OCI-LY3 (cell line): ENCODE data around the gene FAM50A.

Source experiments
- H2AFZ ChIP-seq: fragments of 200-600, 300-600 bp; shearing (Covaris generic); 2 replicates; pipeline ENCODE4 v1.6.0; 2014; ENCODE audit warnings: antibody characterized with exemption, low read depth, low read length
- H3K27ac ChIP-seq: fragments of 200-600, 300-600 bp; sonication (generic); 2 replicates; pipeline ENCODE4 v1.5.1; 2014; ENCODE audit warnings: mild to moderate bottlenecking, low read length, moderate library complexity, mixed read lengths
- H3K27me3 ChIP-seq: fragments of 200-600, 300-600 bp; sonication (generic); 2 replicates; pipeline ENCODE4 v1.6.1; 2014; ENCODE audit warnings: low read depth, low read length, mixed read lengths
- H3K36me3 ChIP-seq: fragments of 200-600, 300-600 bp; sonication (generic); replicated peaks from 2 replicates; pipeline ENCODE3; 2014; ENCODE audit warnings: low read depth, low read length, mixed read lengths
- H3K4me1 ChIP-seq: fragments of 300-600, 200-600 bp; sonication (generic); 2 replicates; pipeline ENCODE4 v1.6.1; 2014; ENCODE audit warnings: low read length, mixed read lengths
- H3K4me2 ChIP-seq: fragments of 200-600, 300-600 bp; sonication (generic); 2 replicates; pipeline ENCODE4 v1.6.1; 2014; ENCODE audit warnings: low read length, mixed read lengths
- H3K4me3 ChIP-seq: fragments of 300-600, 200-600 bp; sonication (generic); 2 replicates; pipeline ENCODE4 v1.5.1; 2014; ENCODE audit warnings: antibody characterized with exemption, mild to moderate bottlenecking, low read length, moderate library complexity
- H3K79me2 ChIP-seq: fragments of 300-600, 200-600 bp; shearing (Covaris generic); 2 replicates; pipeline ENCODE4 v1.6.1; 2014; ENCODE audit warnings: mild to moderate bottlenecking, low read length, mixed read lengths
- H3K9ac ChIP-seq: fragments of 300-600, 200-600 bp; shearing (Covaris generic); 2 replicates; pipeline ENCODE4 v1.6.0; 2014; ENCODE audit warnings: mild to moderate bottlenecking, low read length, moderate library complexity
- H3K9me3 ChIP-seq: fragments of 200-600, 300-600 bp; shearing (Covaris generic); 2 replicates; pipeline ENCODE4 v1.6.1; 2014; ENCODE audit warnings: low read length, mixed read lengths; ENCODE audit not compliant: insufficient read depth
- H4K20me1 ChIP-seq: fragments of 200-600, 300-600 bp; sonication (generic); 2 replicates; pipeline ENCODE4 v1.6.1; 2016; ENCODE audit warnings: low read length, mixed read lengths; ENCODE audit not compliant: insufficient read depth
- EZH2phosphoT487 ChIP-seq: fragments of 200-600 bp; shearing (Covaris generic); IDR thresholded peaks from 2 replicates; pipeline ENCODE4 v1.6.1; 2018; ENCODE audit warnings: antibody characterized with exemption, mixed run types, low read depth
- TF ChIP-seq, protein P1 (sequence below): fragments of 200-600, 300-600 bp; sonication (generic); IDR thresholded peaks from 2 replicates; pipeline ENCODE4 v1.5.1; 2014; ENCODE audit warnings: antibody characterized with exemption, low read length, low read depth

The FAM50A gene

DNA sequence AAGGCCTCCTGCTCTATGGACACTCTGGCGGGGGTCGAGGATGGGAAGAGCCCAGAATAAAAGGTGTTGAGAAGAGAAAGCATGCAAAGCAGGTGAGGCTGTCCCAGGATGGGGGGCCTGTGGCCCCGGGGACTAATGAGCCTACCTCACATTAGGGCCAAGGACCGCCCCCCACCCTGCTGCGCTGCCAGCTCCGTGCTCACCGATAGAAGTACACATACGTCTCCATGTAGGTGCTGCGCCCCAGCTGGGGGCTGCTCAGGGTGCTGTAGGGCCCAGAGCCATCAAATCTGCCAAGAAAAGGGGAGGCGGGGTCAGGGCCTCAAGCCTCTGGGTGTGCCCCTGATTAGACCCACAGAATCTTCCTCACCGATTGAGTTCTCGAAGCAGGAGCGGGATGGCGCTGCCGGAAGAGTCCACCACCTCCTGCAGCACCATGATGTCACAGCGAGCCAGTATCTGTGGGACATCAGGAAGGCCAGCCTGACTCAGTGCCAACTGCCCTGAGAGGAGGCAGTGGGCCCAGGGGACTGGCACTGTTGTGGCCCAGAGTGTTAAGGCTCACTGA lies 39.2 kb upstream of the FAM50A start:
- Histone ChIP-seq H3K36me3 (peaks cover 16% of the 10 kb centered on the region), H3K4me2 (no peak overlapping the region), H3K27me3 (no peaks in the 10 kb centered on the region), H4K20me1 (peaks cover 11% of the 10 kb centered on the region; the same call in 1 of the 2 replicates), H3K4me3 (no peak overlapping the region), H3K79me2 (peaks cover 4% of the 10 kb centered on the region), H3K4me1 (peaks cover 3% of the 10 kb centered on the region), H3K9me3 (no peaks in the 10 kb centered on the region), H2AFZ (no peak overlapping the region), H3K9ac (no peak overlapping the region), H3K27ac (no peak overlapping the region)
- TF ChIP-seq, protein P1, sequence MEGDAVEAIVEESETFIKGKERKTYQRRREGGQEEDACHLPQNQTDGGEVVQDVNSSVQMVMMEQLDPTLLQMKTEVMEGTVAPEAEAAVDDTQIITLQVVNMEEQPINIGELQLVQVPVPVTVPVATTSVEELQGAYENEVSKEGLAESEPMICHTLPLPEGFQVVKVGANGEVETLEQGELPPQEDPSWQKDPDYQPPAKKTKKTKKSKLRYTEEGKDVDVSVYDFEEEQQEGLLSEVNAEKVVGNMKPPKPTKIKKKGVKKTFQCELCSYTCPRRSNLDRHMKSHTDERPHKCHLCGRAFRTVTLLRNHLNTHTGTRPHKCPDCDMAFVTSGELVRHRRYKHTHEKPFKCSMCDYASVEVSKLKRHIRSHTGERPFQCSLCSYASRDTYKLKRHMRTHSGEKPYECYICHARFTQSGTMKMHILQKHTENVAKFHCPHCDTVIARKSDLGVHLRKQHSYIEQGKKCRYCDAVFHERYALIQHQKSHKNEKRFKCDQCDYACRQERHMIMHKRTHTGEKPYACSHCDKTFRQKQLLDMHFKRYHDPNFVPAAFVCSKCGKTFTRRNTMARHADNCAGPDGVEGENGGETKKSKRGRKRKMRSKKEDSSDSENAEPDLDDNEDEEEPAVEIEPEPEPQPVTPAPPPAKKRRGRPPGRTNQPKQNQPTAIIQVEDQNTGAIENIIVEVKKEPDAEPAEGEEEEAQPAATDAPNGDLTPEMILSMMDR: no peak
- TF ChIP-seq EZH2phosphoT487: no peak

DNA sequence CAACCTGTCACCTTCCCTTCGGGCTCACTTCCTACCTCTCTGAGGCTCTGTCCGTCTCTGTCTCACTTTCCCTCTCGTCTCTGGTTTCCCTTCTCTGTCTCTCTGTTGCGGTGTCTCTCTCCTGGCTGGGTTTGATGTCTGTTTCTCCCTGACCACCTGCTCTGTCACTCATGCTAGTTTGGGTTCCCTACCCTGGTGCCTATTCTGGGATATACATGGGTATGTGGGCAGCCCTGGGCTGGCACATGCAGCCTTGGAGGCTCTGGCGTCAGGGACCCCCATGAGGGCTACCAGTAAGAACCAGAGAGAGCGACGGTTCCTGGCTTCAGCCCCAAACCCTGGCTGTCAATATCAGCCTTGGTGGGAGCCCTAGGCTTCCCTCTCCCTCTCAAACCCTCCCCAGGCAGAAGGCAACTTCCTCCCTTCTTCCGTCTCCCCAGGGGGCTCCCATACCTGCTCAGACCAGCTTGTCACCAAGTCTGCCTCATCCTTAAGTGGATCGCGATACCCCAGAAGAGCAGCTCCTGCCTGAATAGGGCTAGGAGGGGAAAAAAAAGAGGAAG lies 35.2 kb upstream of the FAM50A start:
- Histone ChIP-seq H3K27me3 (no peaks in the 10 kb centered on the region), H3K36me3 (peaks cover 4% of the 10 kb centered on the region), H2AFZ (no peak overlapping the region), H3K9ac (no peak overlapping the region), H3K27ac (no peak overlapping the region), H3K79me2 (peaks cover 21% of the 10 kb centered on the region), H3K9me3 (no peaks in the 10 kb centered on the region), H3K4me3 (no peak overlapping the region), H3K4me2 (no peak overlapping the region), H4K20me1 (no peaks in the 10 kb centered on the region), H3K4me1 (peaks cover 9% of the 10 kb centered on the region)
- no peak for TF ChIP-seq EZH2phosphoT487
- TF ChIP-seq, protein P1: no peak

DNA sequence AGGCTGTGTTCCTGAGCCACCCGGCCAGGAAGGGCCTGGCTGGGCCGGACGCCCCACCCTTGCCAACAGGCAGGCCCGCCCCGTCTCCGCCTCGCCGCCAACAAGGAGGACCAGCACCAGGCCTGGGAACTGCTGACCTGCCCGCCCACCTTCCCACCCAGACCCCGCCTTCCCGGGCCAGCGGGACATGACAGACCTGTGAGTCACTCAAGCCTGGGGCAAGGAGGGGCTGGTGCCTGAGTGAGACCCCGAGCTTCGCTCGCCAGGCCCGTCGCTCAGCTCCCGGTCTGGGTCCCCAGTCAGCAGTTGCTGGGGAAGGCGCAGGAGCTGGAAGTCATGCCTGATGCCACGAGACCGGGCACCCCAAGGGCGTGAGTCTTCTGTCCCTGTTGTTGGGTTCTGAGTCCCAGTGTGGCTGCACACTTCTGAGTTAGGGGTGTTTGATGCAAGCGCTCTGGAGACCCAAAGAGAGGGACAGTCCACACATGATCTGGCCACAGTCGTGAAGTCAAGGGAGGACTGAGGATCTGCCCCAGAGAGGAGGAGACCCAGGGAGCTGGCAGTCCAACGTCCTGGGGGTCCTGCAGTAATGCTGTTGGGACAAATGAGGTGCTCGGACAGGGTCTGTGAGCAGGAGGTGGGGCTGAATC lies 34.6 kb upstream of the FAM50A start, which contains the start of gene DNASE1L1:
Gene DNASE1L1 (minus strand): TSS at position 33 of the 650 bp plus-strand sequence. CDS start 3,686 bp downstream, outside the sequence.
- H3K4me3 ChIP-seq: no peak within 1 kb of the TSS
- no peaks in the 10 kb centered on the region for H4K20me1 ChIP-seq
- H3K4me2 ChIP-seq: no peak within 1 kb of the TSS
- H2AFZ ChIP-seq: no peak within 1 kb of the TSS
- no peak within 1 kb of the TSS for H3K27ac ChIP-seq
- peaks cover 21% of the 10 kb centered on the region for H3K79me2 ChIP-seq
- H3K9me3 ChIP-seq: no peaks in the 10 kb centered on the region
- H3K9ac ChIP-seq: no peak within 1 kb of the TSS
- TF ChIP-seq, protein P1: no peak
- TF ChIP-seq EZH2phosphoT487: no peak
- H3K4me1 ChIP-seq: peaks cover 9% of the 10 kb centered on the region
- H3K36me3 ChIP-seq: peaks cover 6% of the 10 kb centered on the region
- no peaks in the 10 kb centered on the region for H3K27me3 ChIP-seq

DNA sequence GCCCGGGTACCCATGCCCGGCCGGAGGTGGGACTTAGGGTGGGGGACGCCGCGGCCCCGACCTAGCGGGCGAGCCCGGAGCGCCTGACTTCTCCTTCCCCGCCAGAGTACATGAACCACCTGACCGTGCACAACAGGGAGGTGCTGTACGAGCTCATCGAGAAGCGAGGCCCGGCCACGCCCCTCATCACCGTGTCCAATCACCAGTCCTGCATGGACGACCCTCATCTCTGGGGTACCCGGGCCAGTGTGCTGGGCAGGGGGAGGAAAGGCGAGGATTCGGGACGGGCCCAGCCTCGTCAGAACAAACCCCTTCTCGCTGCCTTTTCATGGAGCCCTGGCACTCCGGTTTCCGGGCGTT lies 32.0 kb upstream of the FAM50A start:
- no peak for TF ChIP-seq EZH2phosphoT487
- TF ChIP-seq, protein P1: no peak
- peaks cover 6% of the 10 kb centered on the region for H3K36me3 ChIP-seq
- no peaks in the 10 kb centered on the region for H3K27me3 ChIP-seq
- peaks cover 9% of the 10 kb centered on the region for H3K4me1 ChIP-seq
- peak overlapping the region; percentile 95 for H3K9ac ChIP-seq
- H3K27ac ChIP-seq: peak overlapping the region; percentile 73
- H2AFZ ChIP-seq: peak overlapping the region; percentile 6; the same call in 1 of the 2 replicates
- H3K4me2 ChIP-seq: peak overlapping the region; percentile 94
- peak overlapping the region; percentile 91 for H3K4me3 ChIP-seq
- peaks cover 21% of the 10 kb centered on the region for H3K79me2 ChIP-seq
- H3K9me3 ChIP-seq: no peaks in the 10 kb centered on the region
- no peaks in the 10 kb centered on the region for H4K20me1 ChIP-seq
